ENCODE results near the gene DNAI1.

DNAI1 gene
- long read RNA-seq, partial matches to known transcripts = 0 of 1 reads
- long read RNA-seq, other reads (novel, unspliced or antisense) = 1 of 1 reads

- Histone ChIP-seq H3K4me3 (replicated peaks; ENCODE audit: insufficient read depth, low read length) (peak within 1 kb of the TSS; percentile 73), H3K27me3 (ENCODE audit: insufficient read depth, poor library complexity, severe bottlenecking) (peaks cover 4% of the 10 kb centered on the region), H3K27ac (replicated peaks) (no peak within 1 kb of the TSS)
- peak; percentile 95 to 99 for DNase-seq (ENCODE audit: low read depth in 1 of 2, low spot score in 1 of 2)
- TF ChIP-seq SPI1 (IDR thresholded peaks at IDR 0.05; ENCODE audit: borderline replicate concordance, low read depth) (0 out of 2 replicates have a peak, but pooled peaks have one; percentile 27), POLR2AphosphoS5 (IDR thresholded peaks at IDR 0.05; ENCODE audit: low read depth) (peak; percentile 55; the same call in 1 of the 2 replicates), REST (IDR thresholded peaks at IDR 0.05; ENCODE audit: insufficient replicate concordance, low read depth) (no peak), CTCF (IDR thresholded peaks at IDR 0.05; ENCODE audit: insufficient read depth, low read length) (no peak), GABPA (IDR thresholded peaks at IDR 0.05; ENCODE audit: low read depth) (peak; percentile 27; the same call in 1 of the 2 replicates)
Measured at GRCh38 chr9:34458013-34458958, at the start of gene DNAI1, which contains the start of gene FAM219A. Gene DNAI1, plus strand, starts transcription at chr9:34458805. Its CDS starts 201 bp downstream, at chr9:34459006. Gene FAM219A, minus strand, starts transcription at chr9:34458570. Its CDS starts 307 bp downstream, at chr9:34458263.

- no peaks in the 10 kb centered on the region for H3K27me3 ChIP-seq (ENCODE audit: insufficient read depth, poor library complexity, severe bottlenecking)
- DNase-seq (ENCODE audit: low read depth in 1 of 2, low spot score in 1 of 2) = no peak
- H3K4me3 ChIP-seq (replicated peaks; ENCODE audit: insufficient read depth, low read length) = no peak overlapping the region
- H3K27ac ChIP-seq (replicated peaks) = no peak overlapping the region
- no peak for TF ChIP-seq SPI1 (IDR thresholded peaks at IDR 0.05; ENCODE audit: borderline replicate concordance, low read depth)
- no peak for TF ChIP-seq CTCF (IDR thresholded peaks at IDR 0.05; ENCODE audit: insufficient read depth, low read length)
- TF ChIP-seq POLR2AphosphoS5 (IDR thresholded peaks at IDR 0.05; ENCODE audit: low read depth) = no peak
- no peak for TF ChIP-seq GABPA (IDR thresholded peaks at IDR 0.05; ENCODE audit: low read depth)
- TF ChIP-seq REST (IDR thresholded peaks at IDR 0.05; ENCODE audit: insufficient replicate concordance, low read depth) = no peak
Measured at GRCh38 chr9:34409154-34409553, 49.5 kb upstream of the DNAI1 start.

GRCh38 chr9:34412336-34412735 lies 46.3 kb upstream of the DNAI1 start:
- Histone ChIP-seq H3K27me3 (ENCODE audit: insufficient read depth, poor library complexity, severe bottlenecking) (no peaks in the 10 kb centered on the region), H3K27ac (replicated peaks) (no peak overlapping the region), H3K4me3 (replicated peaks; ENCODE audit: insufficient read depth, low read length) (no peak overlapping the region)
- no peak for TF ChIP-seq GABPA (IDR thresholded peaks at IDR 0.05; ENCODE audit: low read depth)
- TF ChIP-seq CTCF (IDR thresholded peaks at IDR 0.05; ENCODE audit: insufficient read depth, low read length) = no peak
- TF ChIP-seq POLR2AphosphoS5 (IDR thresholded peaks at IDR 0.05; ENCODE audit: low read depth) = no peak
- no peak for TF ChIP-seq REST (IDR thresholded peaks at IDR 0.05; ENCODE audit: insufficient replicate concordance, low read depth)
- TF ChIP-seq SPI1 (IDR thresholded peaks at IDR 0.05; ENCODE audit: borderline replicate concordance, low read depth) = no peak
- no peak for DNase-seq (ENCODE audit: low read depth in 1 of 2, low spot score in 1 of 2)
